Left renal pelvis (tissue), 4 donors: ENCODE results near the gene C2orf76. TPM values are rescaled to one million over a fixed set of nuclear protein-coding genes. Genes with fewer than 3 reads are reported as not detected.
"Not testable (repeated sequence)": the region's sequence is repeated elsewhere in the genome, so short reads cannot be mapped to it uniquely, and the experiment has no call there.

ENCODE experiments used
- DNase-seq, 4 donors: peaks; one replicate each; pipeline ENCODE4 v3.0.0-alpha.2; 2013; ENCODE audit warnings: low read depth in 4 of 4, low spot score in 3 of 4
- polyA plus RNA-seq, 4 donors: library from polyadenylated mRNA; unstranded; fragments of 120-200 nt; gene quantifications; one replicate each; pipeline ENCODE4 v1.2.1, GENCODE V29; 2013; ENCODE audit not compliant: insufficient read length in 4 of 4

The C2orf76 gene
- polyA plus RNA-seq, 4 donors: 19.3 to 29.1 (median 20.3) TPM

GRCh38 chr2:119301413-119301812 is 65.2 kb downstream of the C2orf76 start:
- DNase-seq: no peak

- no peak for DNase-seq
Measured at GRCh38 chr2:119295688-119296375, 70.8 kb downstream of the C2orf76 start.

GRCh38 chr2:119294671-119295070 is 72.0 kb downstream of the C2orf76 start:
- DNase-seq: no peak

GRCh38 chr2:119293900-119294299 is 72.7 kb downstream of the C2orf76 start:
- no peak for DNase-seq

GRCh38 chr2:119293254-119293653 is 73.4 kb downstream of the C2orf76 start:
- no peak for DNase-seq

GRCh38 chr2:119292226-119292625 is 74.4 kb downstream of the C2orf76 start:
- no peak for DNase-seq

GRCh38 chr2:119291588-119292167 is 75.0 kb downstream of the C2orf76 start:
- DNase-seq: no peak

GRCh38 chr2:119290859-119291587 is 75.6 kb downstream of the C2orf76 start:
- DNase-seq: peak in 2 of 4 donors; percentile 29 to 60

- no peak for DNase-seq
Measured at GRCh38 chr2:119289642-119290041, 77.0 kb downstream of the C2orf76 start.

- no peak for DNase-seq
Measured at GRCh38 chr2:119289093-119289492, 77.5 kb downstream of the C2orf76 start.

- DNase-seq: no peak
Measured at GRCh38 chr2:119288576-119288975, 78.1 kb downstream of the C2orf76 start.

GRCh38 chr2:119286661-119287060 is 80.0 kb downstream of the C2orf76 start:
- no peak for DNase-seq

GRCh38 chr2:119283873-119284331 is 82.7 kb downstream of the C2orf76 start:
- no peak for DNase-seq

- no peak for DNase-seq
Measured at GRCh38 chr2:119282996-119283511, 83.6 kb downstream of the C2orf76 start.

GRCh38 chr2:119282146-119282995 is 84.3 kb downstream of the C2orf76 start:
- no peak for DNase-seq

- no peak for DNase-seq
Measured at GRCh38 chr2:119280680-119281079, 86.0 kb downstream of the C2orf76 start.

GRCh38 chr2:119279666-119280065 is 87.0 kb downstream of the C2orf76 start:
- no peak for DNase-seq

- DNase-seq: no peak
Measured at GRCh38 chr2:119278946-119279345, 87.7 kb downstream of the C2orf76 start.

GRCh38 chr2:119278385-119278784 is 88.2 kb downstream of the C2orf76 start:
- not testable (repeated sequence) for DNase-seq

- no peak for DNase-seq
Measured at GRCh38 chr2:119276864-119277263, 89.8 kb downstream of the C2orf76 start.

- DNase-seq: no peak
Measured at GRCh38 chr2:119267604-119268003, 99.0 kb downstream of the C2orf76 start.
